Effector memory CD4-positive, alpha-beta T cell (primary cell): ENCODE data around the gene SLC66A3.

Experiments
- DNase-seq, 3 donors: peaks; one replicate each; pipeline ENCODE4 v3.0.0-alpha.2; 2020
- H3K27ac ChIP-seq: 2 replicates; pipeline ENCODE4 v1.7.0; 2013; ENCODE audit warnings: mild to moderate bottlenecking, low read length, moderate library complexity; ENCODE audit not compliant: insufficient read depth, poor library complexity, severe bottlenecking
- H3K27me3 ChIP-seq: replicated peaks from 2 replicates; pipeline ENCODE4 v1.7.0; 2013; ENCODE audit warnings: mild to moderate bottlenecking, low read length; ENCODE audit not compliant: insufficient read depth, control insufficient read depth, poor library complexity, severe bottlenecking
- H3K36me3 ChIP-seq: 2 replicates; pipeline ENCODE4 v1.7.0; 2013; ENCODE audit warnings: mild to moderate bottlenecking, low read length, moderate library complexity; ENCODE audit not compliant: control insufficient read depth, insufficient read depth
- H3K4me1 ChIP-seq: 2 replicates; pipeline ENCODE4 v1.7.0; 2013; ENCODE audit warnings: low read length, mild to moderate bottlenecking; ENCODE audit not compliant: control insufficient read depth, insufficient read depth, poor library complexity, severe bottlenecking
- H3K4me3 ChIP-seq: 2 replicates; pipeline ENCODE4 v1.7.0; 2013; ENCODE audit warnings: low read length, low read depth, mild to moderate bottlenecking; ENCODE audit not compliant: insufficient read depth, poor library complexity, severe bottlenecking
- H3K9me3 ChIP-seq: 2 replicates; pipeline ENCODE4 v1.7.0; 2013; ENCODE audit warnings: mild to moderate bottlenecking, low read length, moderate library complexity; ENCODE audit not compliant: control insufficient read depth

Gene SLC66A3

DNA sequence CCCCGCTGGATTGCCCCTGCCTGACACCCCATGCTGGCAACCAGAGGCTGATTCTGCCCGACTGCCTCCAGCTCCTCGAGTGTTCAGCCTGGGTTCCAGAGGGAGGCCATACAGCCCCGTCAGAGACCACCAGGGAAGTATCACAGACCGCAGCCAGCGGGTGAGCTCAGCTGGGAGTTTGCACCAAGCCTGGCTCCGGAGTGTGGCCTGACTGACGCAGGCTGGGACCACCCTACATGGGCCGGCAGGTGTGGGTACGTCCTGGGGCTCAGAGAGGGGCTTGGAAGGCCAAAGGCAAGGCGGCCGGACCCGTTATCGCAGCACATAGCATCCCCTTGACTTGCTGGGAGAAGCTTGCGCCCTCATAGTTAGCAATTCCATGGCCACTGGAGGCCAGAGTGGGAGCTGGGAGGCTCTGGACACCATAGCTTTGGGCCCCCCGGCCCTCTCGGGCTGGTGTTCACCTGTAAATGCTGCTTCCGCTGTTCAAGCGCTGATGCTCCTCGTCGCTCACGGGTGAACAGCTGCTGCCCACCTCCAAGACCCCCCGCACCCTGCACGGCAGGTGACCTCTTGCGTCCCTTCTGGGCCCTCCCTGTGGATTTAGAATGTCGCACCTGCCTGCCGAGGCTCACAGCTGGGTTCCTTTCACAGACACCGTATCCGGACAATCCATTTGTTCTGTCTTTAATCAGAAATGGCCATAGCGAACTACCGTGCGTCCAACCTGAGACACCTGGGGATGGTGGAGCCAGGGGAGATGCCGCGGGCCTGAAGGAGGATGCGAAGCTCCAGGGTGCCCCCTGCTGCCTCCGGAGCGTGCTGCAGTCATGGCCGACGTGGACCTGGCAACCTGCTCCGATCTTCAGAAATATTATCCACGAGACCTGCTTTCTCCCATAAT lies 31.2 kb upstream of the SLC66A3 start:
- H3K27me3 ChIP-seq: no peaks in the 10 kb centered on the region
- H3K27ac ChIP-seq: no peak overlapping the region
- H3K4me3 ChIP-seq: no peak overlapping the region
- H3K4me1 ChIP-seq: no peaks in the 10 kb centered on the region
- H3K36me3 ChIP-seq: no peaks in the 10 kb centered on the region
- DNase-seq: peak; percentile 14 to 38 (median 34)
- no peaks in the 10 kb centered on the region for H3K9me3 ChIP-seq

DNA sequence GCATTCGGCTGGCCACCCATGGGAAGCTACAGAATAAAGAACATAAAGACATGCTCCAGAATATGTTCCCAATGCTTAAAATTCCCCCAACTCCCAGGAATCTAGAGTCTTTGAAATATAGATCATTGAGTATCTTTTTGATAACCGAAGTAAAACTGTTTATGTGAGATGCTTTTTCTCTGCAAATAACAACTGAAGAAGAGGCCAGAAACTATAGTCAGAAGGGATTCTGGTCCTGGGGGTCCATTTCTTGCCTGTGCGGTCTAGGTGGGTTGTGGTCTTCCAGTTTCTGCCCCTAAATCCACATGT lies 30.6 kb upstream of the SLC66A3 start:
- H3K27ac ChIP-seq: no peak overlapping the region
- DNase-seq: no peak
- H3K4me1 ChIP-seq: no peaks in the 10 kb centered on the region
- H3K9me3 ChIP-seq: no peaks in the 10 kb centered on the region
- no peaks in the 10 kb centered on the region for H3K27me3 ChIP-seq
- H3K4me3 ChIP-seq: no peak overlapping the region
- H3K36me3 ChIP-seq: no peaks in the 10 kb centered on the region

DNA sequence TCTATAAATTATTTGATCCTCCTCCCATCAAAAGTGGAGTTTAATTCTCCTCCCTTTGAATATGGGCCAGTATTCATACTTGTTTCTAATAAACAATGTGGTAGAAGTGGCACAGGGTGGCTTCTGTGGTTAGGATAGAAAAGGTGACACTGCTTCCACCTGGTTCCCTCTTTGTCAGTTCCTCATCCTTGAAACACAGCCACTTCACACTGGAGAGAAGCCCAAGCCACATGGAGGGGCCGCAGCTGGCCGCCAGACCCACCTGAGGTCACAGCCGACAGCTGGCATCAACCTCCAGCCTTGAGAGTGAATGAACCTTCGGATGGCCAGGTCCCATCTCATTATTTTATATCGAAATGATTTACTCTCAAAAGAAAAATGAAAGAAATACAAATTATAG lies 27.5 kb upstream of the SLC66A3 start:
- H3K36me3 ChIP-seq: no peaks in the 10 kb centered on the region
- H3K4me3 ChIP-seq: no peak overlapping the region
- no peak overlapping the region for H3K27ac ChIP-seq
- H3K9me3 ChIP-seq: no peaks in the 10 kb centered on the region
- DNase-seq: no peak
- no peaks in the 10 kb centered on the region for H3K27me3 ChIP-seq
- peaks cover 18% of the 10 kb centered on the region for H3K4me1 ChIP-seq

DNA sequence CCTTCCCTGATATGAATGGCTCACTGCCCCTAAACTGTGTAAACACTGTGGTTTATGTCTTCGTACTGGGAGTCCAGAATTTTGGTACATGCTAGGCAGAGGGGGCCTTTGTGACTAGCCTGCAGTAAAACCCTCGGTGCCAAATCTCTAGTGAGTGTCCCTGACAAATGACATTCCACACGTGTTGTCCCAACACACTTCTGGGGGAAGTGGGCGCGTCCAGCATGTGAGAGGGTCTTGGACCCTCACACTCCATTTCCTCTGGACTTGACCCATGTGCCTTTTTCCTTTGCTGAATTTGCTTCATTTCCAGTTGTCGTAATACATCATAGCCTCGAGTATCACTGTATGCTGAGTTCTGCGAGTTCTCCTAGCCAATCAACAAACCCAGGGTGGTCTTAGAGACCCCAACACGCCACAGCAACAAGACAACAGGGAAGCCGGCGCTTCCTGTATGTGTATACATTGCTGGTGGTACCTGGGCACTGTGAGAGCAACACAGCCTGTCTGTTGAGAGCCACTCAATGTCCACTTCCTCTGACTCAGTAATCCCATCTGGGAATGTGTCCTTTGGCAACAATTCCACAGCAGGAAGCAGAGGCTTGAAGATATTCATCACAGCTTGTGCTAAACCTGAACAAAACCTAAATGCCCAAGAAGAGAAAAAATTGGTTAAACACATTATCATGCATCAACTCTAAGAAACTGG lies 26.9 kb upstream of the SLC66A3 start:
- Histone ChIP-seq H3K9me3 (no peaks in the 10 kb centered on the region), H3K4me3 (no peak overlapping the region), H3K36me3 (no peaks in the 10 kb centered on the region), H3K27ac (no peak overlapping the region), H3K27me3 (no peaks in the 10 kb centered on the region), H3K4me1 (peaks cover 21% of the 10 kb centered on the region)
- DNase-seq: no peak

DNA sequence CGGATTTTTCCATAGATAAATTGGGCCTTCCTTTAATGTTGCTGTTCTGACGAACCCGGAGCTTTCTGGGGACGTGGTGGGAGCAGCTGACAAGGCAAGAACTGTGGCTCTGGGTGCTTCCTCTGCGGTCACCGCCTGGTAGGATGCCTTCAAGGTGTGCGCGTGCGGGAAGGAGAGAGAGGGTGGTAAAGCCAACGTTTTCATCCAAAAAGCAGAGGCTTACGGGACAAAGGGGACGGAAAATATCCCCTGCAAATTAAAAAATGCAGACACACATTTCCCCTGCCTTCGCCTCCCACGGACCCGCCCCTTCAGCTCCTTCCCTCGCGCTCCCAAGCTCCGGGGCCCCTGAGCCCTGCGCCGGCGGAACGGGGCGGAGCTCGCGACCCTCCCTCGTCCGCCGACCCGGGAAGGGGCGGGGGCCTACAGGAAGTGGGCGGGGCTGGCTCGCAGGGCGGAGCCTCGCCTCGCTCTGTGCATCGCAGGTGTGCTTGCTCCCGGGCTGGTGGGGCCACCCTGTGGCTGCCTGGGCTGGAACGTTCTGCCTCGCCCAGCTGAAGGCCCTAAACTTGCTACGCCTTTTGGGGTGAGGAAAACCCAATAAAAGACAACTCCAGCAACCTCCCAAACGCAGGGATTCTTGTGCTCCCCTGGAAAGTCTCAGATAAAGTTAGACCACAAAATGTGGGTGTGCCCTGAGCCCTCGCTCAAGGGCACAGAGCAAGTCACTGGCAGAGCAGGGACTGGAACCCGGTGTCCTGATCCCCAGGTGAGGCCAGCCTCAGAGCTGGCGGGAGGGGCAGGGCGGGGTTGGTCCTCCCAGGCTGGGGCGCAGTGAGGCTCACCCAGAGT lies 25.4 kb upstream of the SLC66A3 start:
- Histone ChIP-seq H3K27ac (peak overlapping the region; percentile 63), H3K27me3 (no peaks in the 10 kb centered on the region), H3K9me3 (no peaks in the 10 kb centered on the region), H3K4me3 (peak overlapping the region; percentile 36), H3K36me3 (no peaks in the 10 kb centered on the region), H3K4me1 (peaks cover 21% of the 10 kb centered on the region)
- peak; percentile 71 to 77 (median 75) for DNase-seq

DNA sequence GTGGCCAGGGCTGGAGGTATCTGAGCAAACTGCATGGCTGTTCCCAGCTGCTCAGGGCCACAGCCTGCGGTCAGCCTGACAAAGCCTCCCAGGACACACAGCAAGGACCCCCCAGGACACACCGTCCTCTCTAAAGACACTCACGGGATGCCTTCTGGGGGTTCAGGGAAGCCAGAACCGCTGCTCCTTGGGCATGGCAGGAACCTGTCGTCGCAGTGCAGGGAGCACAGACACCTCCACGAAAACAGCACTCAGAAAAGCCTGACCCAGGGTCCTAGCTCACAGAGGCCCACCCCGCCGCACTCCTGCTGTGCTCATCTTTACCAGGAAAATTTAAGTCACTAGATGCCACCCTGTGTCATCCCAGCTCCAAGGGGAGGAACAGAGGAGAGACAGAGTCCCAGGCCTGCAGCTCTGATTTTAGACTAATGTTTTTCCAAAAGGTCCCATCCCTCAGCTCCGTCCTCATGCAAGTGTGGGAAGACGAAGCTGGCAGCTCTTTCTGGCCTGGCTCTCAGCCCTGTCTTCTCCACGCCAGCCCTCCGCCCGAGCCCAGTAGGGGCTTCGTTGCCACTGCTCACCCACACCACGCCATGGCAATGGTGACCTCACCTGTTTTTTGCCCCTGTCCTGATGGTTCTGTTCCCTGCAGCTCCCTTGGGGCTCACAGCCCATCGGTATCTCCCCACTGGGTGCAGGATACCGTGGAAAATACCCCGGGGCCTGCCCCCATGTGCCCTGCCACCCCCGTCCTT lies 23.9 kb upstream of the SLC66A3 start:
- Histone ChIP-seq H3K36me3 (no peaks in the 10 kb centered on the region), H3K4me3 (no peak overlapping the region), H3K27ac (no peak overlapping the region), H3K4me1 (peaks cover 21% of the 10 kb centered on the region), H3K9me3 (no peaks in the 10 kb centered on the region), H3K27me3 (no peaks in the 10 kb centered on the region)
- DNase-seq: no peak

DNA sequence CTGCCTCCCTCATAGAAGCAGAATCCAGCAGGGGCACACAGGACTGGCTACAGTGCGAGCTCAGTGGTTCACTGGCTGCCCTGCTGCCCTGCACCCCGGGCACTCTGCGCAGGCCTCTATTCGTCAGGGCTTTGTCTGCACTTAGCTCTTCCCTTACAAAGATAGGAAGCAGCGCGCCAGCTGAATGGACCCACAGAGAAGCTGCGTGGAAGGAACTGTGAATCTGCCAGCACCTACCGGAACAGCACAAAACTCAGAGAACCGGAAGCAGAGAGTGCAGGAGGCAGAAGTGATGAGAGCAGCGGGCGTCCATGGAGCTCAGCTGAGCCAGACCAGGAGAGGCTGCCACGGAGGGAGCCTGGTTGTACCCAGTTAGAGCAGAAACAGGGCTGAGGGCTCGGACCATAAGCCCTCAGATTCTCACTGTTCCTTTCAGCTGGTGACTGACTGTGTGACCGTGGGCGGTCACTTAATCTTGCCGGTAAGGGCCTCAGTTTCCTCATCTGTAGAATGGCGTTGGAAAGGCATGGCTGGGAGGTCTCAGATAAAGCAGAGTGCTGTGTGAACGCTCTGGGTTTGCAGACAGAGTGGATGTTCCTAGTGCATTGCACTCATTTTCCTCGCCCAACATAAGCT lies 23.1 kb upstream of the SLC66A3 start:
- Histone ChIP-seq H3K4me3 (peak overlapping the region; percentile 45), H3K27me3 (no peaks in the 10 kb centered on the region)

DNA sequence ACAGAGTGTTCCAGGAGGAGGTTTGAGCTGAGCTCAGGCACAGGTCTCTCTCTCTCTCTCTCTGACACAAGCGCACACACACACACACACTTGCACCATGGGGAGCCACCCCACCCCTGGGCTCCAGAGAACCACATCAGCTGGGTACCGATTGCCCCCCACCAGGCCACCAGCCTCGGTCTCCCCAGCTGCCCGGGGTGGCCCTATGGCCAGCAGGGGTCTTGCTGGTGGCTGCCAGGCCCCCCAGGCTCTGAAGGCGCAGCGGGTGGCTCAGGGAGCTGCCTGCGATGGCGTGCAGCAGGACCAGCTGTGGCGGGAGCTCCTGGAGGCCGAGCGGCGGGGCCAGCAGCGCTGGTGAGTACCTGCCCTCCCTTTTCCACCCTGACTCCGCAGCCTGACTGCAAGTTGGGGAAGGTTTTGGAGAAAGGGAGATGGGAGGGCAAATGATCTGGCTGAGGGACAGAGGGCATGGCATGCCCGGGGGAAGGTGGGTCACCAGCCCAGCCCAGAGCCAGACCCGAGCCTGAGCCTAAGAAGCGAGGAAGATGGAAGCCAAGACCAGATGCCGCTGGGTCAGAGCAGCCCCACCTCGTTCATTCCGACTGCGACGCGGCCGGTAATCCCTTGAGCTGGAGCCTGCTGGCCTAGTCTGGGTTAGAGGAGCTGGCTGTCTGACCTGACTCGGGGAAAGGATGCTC lies 21.9 kb upstream of the SLC66A3 start:
- DNase-seq: no peak
- Histone ChIP-seq H3K27ac (no peak overlapping the region), H3K9me3 (no peaks in the 10 kb centered on the region), H3K4me3 (peak overlapping the region; percentile 45), H3K4me1 (peaks cover 21% of the 10 kb centered on the region), H3K36me3 (no peaks in the 10 kb centered on the region), H3K27me3 (no peaks in the 10 kb centered on the region)

More for the DNA sequence above, 23.1 kb upstream of the SLC66A3 start:
- DNase-seq: no peak
- H3K36me3 ChIP-seq: no peaks in the 10 kb centered on the region
- no peak overlapping the region for H3K27ac ChIP-seq
- H3K4me1 ChIP-seq: peaks cover 21% of the 10 kb centered on the region
- no peaks in the 10 kb centered on the region for H3K9me3 ChIP-seq

DNA sequence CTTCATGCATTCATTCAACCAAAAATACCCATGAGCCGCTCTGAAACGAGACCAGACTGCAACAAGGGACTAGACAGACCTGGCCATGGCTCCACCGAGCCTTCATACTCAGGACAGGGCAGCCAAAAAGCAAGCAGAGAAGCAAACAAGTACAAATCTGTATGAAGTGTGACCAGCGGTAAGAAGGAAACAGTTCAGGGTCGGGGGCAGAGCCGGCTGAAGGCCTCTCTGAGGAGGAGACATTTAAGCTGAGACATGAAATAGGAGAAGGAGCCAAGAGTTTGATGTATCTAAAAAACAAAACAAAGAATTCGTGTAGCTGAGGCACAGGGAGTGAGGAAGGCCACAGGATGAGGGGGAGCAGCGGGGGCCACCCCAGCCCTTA lies 21.3 kb upstream of the SLC66A3 start:
- Histone ChIP-seq H3K27ac (no peak overlapping the region), H3K4me1 (peaks cover 21% of the 10 kb centered on the region), H3K36me3 (no peaks in the 10 kb centered on the region), H3K4me3 (no peak overlapping the region), H3K27me3 (no peaks in the 10 kb centered on the region), H3K9me3 (no peaks in the 10 kb centered on the region)
- DNase-seq: no peak
